ENCODE results near the gene TRIM72.
"Not testable (repeated sequence)": the region's sequence is repeated elsewhere in the genome, so short reads cannot be mapped to it uniquely, and the experiment has no call there.

TRIM72 gene

DNA sequence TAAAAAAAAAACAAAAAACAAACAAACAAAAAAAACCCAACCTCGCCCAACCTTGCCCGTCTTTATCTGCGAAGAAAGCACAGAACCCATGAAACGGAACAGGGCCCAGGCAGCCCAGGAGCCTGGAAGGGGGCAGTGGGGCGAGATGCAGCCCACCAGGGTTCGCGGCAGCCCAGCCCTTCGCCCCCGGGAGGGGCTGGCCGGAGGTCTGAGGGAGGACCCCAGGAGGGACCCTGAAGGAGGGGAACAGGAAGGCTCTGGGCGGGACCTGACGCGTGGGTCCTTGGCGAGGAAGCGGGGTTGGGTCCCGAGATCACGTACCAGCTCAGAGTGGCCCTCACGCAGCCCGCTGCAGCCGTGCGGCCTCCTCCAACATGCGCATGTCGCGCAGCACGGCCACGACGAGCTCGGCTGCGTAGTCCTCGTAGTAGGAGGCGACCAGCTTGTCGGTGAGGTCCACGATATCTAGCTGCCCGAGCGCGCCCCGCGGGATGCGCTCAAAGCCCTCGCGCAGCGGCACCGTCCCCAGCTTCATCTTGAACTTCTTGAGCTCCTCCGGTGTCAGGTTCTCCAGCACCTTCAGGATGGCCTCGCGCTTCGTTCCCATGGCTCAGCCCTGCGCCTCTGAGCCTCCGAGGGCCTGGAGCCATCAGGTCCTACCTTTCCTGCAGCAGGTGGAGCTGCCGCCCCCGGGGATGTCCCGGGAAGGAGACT, 2.7 kb downstream of the TRIM72 start, which contains the start of gene PYDC1:
PYDC1 (minus strand) TSS at position 714 of the 714 bp plus-strand sequence; CDS start at position 607, 107 bp downstream.
- no peak for DNase-seq

DNA sequence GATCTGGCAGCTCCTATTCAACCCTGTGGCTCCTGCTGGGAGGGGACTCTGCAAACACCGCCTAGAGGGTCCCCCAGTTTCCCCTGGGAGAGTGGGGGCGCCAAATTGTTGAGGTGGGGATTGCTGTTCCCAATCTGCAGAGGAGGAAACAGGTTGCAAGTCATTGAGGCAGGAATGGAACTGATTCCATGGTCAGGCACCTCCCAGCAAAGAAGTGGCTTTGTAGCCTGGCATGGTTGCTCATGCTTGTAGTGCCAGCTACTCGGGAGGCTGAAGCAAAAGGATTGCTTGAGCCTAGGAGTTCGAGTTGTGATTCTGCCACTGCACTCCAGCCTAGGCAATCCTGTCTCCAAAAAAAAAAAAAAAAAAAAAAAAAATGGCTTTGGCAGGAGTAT, 3.2 kb downstream of the TRIM72 start:
- no peak for DNase-seq

DNA sequence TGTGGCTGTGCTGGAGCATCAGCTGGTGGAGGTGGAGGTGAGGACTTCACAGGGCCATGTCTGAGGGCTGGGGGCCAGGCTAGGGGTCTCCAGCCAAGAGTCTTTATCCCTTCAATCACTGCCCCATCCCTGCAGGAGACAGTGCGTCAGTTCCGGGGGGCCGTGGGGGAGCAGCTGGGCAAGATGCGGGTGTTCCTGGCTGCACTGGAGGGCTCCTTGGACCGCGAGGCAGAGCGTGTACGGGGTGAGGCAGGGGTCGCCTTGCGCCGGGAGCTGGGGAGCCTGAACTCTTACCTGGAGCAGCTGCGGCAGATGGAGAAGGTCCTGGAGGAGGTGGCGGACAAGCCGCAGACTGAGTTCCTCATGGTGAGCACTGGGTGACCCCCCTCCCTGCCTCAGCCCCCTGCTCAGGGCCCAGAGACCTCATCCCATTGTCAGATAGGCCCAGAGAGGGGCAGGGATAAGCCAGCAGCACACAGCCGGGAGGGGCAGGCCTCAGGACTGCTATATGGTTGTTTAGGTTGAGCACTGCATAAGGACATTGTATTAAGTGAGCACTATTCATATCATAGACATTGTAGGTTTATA, 5.3 kb downstream of the TRIM72 start:
- no peak for DNase-seq

DNA sequence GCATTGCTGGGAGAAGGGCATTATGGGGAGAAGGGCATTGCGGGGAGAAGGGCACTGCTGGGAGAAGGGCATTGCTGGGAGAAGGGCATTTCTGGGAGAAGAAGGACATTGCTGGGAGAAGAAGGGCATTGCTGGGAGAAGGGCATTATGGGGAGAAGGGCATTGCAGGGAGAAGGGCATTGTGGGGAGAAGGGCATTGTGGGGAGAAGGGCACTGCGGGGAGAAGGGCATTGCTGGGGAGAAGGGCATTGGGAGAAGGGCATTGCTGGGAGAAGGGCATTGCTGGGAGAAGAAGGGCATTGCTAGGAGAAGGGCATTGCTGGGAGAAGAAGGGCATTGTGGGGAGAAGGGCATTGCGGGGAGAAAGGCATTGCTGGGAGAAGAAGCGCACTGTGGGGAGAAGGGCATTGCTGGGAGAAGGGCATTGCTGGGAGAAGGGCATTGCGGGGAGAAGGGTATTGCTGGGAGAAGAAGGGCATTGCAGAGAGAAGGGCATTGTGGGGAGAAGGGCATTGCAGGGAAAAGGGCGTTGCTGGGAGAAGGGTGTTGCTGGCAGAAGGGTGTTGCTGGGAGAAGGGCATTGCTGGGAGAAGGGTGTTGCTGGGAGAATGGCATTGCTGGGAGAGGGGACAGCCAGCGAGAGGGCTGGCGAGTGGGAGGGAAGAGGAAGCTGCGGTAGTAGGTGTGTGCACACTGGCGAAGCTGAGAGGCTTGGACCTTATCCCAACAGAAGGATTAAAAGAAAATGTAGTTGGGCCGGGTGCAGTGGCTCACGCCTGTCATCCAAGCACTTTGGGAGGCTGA, 7.6 kb downstream of the TRIM72 start:
- DNase-seq: no peak

DNA sequence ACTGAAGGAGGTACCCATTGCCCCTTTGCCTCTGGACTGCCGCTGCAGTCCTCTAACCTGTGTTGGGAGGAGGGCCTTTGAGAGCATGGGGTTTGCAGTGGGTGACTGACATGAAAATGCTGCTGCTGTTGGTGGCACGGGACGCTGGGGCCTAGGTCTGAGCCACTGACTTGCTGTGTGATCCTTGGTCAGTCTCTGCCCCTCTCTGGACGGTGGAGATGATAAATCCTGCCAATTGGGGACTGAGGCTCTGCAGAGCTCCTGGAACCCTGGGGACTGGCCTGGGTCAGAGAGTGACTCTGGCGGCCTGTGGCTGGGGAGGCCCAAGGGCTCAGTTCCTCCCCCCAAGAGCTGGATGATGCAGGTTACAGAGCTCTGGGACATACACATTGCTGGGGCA, 9.1 kb downstream of the TRIM72 start:
- no peak for DNase-seq

DNA sequence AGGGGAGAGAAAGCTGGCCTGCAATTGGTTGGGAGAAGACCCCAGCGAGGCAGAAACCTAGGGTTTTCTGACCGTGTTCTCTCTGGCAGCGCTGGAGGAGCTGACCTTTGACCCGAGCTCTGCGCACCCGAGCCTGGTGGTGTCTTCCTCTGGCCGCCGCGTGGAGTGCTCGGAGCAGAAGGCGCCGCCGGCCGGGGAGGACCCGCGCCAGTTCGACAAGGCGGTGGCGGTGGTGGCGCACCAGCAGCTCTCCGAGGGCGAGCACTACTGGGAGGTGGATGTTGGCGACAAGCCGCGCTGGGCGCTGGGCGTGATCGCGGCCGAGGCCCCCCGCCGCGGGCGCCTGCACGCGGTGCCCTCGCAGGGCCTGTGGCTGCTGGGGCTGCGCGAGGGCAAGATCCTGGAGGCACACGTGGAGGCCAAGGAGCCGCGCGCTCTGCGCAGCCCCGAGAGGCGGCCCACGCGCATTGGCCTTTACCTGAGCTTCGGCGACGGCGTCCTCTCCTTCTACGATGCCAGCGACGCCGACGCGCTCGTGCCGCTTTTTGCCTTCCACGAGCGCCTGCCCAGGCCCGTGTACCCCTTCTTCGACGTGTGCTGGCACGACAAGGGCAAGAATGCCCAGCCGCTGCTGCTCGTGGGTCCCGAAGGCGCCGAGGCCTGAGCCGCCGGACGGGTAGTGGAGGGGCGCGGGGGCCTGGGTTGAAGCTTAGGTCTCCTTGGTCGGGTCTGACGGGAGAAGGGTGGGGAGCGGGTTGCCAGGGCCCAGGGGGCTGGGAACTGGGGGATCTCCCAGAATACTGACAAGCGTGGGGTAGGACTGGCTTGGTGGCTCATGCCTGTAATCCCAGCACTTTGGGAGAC, 10.4 kb downstream of the TRIM72 start:
- no peak for DNase-seq

DNA sequence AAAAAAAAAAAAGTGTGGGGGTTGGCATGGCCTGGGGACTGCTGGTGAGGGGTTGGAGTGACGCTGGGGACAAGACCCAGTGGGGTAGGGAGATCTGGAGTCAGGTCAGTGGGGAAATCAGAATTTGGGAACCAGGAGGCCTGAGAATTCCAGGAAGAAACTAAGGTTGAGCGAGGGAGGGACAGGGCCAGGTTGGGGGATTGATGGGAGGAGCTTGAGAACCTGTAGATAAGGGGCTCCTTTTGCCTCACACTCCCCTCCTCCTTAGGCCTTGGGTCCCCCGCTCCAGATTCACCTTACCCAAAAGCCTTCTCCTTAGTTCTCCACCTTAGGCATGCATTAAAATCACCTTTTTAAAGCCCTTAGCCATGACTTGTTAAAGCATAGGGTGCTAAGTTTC, 11.3 kb downstream of the TRIM72 start:
- DNase-seq: no peak

DNA sequence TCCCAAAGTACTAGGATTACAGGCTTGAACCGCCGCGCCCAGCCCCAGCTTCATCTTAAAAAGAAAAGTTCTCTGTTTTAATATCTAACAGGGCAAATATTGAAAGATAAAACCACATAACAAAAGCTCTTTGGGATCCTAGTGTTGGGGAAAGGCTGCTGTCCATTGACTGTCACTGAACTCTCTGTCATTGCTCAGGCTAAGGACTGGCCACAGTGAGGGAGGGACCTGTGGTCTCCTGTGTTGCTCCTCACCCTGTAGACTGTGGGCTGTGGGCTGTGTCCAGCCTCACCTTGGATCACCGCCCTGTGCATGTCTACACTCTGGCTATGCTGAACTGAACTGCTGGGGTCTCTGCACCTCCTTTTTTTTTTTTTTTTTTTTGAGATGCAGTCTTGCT, 14.3 kb downstream of the TRIM72 start:
- no peak for DNase-seq

DNA sequence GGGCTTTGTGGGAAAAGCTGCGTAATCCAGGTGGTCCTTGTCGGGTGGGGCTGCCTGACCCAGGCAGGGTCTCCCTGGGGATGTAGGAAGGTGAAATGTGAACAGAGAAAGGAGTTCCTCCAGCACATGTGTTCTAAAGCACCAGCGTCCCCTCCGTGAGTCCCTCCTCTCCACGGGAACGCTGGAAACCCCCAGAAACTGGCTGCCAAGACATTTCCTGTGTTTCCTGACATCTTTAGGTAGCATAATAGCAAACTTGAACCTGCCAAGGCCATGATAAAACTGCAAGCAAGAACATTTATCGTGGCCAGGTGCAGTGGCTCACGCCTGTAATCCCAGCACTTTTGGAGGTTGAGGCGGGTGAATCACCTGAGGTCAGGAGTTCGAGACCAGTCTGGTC, 15.6 kb downstream of the TRIM72 start:
- no peak for DNase-seq

DNA sequence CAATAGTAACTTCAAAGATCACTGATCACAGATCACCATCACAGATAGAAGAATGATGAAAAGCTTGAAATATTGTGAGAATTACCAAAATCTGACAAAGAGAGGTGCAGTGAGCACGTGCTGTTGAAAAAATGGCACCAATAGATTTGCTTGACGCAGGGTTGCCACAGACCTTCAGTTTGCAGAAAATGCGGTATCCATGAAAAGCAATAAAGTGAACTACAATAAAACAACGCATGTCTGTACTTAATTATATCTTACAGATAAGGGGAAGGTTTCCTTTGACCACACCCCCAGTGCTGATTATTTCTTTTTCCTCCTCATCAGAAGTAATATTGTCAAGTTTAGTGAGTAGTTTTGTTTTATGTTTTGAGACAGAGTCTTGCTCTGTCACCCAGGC, 24.1 kb downstream of the TRIM72 start:
- no peak for DNase-seq

DNA sequence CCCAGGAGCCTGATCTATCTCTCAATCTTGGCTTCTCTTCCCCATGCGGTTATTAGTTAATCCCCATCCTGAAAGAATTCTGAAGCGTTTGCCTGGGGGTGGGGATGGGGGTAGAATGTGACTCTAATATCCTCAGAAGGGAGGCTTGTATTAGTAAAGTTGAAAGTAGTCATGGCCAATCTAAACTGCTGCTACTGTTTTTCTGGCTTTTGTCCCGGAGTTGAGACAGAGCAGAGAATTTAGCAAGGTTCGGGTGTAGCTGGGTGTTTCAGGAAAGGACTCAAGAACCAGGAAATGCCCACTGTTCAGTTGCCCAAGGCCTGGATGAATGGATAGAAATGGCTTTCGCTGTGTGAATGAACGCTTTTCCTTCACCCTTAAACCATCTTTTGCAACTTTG, 28.3 kb downstream of the TRIM72 start:
- DNase-seq: no peak

DNA sequence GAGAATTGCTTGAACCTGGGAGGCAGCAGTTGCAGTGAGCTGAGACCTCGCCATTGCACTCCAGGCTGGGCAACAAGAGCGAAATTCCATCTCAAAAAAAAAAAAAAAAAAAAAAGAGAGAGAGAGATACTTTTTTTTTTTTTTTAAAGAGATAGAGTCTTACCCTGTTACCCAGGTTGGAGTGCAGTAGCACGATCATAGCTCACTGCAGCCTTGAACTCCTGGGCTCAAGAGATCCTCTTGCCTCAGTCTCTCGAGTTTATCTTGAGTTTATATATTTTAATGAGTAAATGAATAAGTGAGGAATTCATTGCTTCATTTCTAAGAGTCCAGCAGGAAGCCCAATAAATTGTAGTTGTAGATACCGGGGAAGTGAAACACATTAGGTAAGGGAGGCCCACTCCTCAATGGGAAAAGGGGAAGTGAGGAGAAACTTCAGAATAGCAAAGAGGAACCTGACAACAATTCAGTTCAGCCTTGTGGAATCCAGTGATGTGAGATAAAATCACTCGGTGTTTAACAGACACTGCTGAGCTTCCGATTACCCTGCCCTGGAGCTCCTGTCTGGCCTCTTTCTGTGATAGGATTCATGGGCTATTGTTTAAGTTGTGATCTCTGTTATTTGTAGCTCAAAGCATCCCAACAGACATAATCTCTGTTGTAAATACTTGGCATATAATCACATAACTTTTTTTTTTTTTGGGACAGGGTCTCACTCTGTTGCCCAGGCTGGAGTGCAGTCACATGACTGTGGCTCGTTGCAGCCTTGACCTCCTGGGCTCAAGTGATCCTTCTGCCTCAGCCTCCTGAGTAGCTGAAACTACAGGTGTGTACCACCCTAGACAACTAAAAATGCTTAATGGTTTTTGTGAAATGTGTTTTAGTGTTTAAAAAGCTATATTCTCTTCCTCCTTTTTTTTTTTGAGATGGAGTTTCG, 30.1 kb downstream of the TRIM72 start:
- DNase-seq: no peak

DNA sequence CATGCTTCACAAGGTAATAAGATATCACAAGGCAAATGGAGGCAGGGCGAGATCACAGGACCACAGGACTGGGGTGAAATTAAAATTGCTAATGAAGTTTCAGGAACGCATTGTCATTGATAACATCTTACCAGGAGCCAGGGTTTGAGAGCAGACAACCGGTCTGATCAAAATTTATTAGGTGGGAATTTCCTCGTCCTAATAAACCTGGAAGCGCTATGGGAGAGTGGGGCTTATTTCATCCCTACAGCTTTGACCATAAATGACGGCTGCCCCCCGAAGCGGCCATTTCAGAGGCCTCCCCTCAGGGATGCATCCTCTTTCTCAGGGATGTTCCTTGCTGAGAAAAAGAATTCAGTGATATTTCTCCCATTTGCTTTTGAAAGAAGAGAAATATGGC, 31.7 kb downstream of the TRIM72 start:
- DNase-seq: not testable (repeated sequence)

DNA sequence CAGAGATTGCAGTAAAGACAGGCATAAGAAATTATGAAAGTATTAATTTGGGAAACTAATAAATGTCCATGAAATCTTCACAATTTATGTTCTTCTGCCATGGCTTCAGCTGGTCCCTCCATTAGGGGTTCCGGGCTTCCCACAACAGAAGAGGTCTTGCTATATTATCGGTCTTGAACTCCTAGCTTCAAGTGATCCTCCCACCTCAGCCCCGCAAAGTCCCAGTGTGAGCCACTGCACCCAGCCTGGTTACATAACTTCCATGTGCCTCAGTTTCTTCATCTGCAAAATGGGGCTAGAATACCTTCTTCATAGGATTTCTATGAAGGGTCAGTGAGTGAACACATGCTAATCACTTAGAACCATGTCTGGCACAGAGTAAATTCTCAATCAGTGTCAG, 32.4 kb downstream of the TRIM72 start:
- DNase-seq: no peak

DNA sequence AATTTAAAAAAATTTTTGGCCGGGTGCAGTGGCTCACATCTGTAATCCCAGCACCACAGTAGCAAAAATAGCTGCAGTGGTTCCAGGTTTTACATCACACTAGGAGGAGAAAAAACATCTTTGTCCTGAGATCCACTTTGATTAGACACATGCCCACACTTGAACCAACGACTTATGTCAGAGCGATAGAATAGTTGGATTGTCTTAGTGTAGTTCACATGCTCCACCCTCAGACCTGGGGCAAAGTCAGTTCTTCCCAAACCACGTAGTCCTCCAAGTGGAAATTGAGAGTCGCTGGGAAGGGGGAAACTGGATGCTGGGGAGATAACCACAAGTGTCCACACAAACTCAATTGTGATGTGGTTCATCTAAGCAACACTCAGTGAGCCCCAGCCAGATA, 34.4 kb downstream of the TRIM72 start:
- DNase-seq: no peak

DNA sequence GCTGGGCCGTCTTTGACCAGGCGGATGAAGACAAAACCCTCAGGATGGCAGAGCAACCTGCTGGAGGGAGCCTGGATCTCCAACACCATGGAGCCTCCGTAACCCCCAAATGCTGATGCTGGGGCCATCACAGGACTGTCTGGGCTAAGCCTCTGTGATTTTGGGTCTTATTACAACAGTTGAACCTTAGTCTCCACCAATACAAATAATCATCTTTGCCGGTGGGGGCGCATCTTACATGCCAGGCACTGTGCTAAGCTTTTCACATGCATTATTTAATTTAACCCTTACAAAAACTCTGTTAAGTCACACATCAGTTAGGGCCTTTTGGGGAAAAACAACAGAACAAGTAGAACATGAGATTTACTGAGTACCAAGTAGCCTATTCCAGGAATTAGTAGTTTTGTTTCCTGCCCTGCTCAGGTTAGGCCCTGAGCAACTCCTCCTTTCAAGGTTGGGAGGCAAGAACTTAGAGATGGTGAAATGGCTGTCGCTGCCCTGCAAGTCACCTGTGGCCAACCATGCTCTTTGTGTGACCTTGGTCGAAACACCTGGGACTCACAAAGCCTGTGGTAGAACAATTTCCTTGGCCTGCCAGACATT, 37.0 kb downstream of the TRIM72 start:
- no peak for DNase-seq

DNA sequence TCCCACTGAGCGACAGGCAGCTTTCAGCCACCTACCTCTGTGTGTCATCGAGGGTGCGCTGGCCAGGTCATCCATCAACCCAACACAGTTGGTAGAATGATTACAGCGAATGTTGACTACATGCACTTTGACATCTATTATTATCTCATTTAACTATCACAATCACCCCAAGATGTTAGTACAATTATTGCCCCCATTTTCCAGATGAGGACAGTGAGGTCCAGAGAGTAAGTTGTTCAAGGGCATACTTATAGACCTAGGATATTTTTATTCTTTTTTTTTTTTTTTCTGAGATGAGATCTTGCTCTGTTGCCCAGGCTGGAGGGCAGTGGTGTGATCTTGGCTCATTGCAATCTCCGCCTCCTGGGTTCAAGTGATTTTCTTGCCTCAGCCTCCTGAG, 37.5 kb downstream of the TRIM72 start:
- DNase-seq: no peak

DNA sequence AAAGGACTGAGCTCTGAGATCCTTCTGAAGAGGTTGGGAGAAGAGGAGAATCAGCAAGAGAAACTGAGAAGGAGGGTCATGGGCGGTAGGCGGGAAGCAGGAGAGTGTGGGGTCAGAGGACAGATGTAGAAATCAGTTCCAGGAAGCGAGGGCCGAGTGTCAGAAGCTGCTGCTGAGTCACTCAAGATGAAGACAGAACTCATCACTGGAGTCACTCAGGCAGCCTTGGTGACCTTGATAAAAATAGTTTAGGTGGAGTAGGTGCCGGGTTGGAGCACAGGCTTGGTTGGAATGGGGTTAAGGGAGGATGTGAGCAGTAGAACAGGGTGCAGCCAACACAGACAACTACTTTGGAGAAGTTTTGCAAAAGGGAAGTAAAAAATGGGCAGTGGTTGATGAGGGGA, 39.7 kb downstream of the TRIM72 start:
- DNase-seq: no peak

DNA sequence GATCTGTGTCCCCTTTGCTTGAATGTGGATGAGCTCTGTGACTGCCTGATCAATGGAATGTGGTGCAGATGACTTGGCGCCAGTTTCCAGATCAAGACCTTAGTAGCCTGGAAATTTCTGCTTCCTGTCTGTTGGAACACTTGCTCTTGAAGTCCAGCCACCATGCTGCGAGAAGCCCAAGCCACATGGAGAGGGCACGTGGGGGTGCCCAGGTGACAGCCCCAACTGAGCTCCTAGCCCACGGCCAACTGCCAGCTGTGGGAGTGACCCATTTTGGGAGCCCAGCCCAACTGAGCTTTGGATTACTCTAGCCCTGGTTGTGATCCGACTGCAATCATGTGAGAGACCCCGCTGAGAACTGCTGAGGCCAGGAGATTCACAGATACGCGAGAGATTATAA, 42.5 kb downstream of the TRIM72 start:
- DNase-seq: no peak

DNA sequence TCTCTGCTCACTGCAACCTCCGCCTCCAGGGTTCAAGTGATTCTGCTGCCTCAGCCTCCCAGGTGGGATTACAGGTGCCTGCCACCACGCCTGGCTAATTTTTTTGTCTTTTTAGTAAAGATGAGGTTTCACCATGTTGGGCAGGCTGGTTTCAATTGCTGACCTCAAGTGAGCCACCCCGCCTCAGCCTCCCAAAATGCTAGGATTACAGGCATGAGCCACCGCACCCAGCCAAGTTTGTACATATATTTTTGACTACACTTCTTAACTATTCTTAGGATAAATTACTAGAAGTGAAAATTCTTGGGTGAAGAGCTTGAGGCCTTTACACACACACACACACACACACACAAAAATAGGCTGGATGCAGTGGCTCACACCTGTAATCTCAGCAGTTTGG, 44.4 kb downstream of the TRIM72 start:
- DNase-seq: no peak

DNA sequence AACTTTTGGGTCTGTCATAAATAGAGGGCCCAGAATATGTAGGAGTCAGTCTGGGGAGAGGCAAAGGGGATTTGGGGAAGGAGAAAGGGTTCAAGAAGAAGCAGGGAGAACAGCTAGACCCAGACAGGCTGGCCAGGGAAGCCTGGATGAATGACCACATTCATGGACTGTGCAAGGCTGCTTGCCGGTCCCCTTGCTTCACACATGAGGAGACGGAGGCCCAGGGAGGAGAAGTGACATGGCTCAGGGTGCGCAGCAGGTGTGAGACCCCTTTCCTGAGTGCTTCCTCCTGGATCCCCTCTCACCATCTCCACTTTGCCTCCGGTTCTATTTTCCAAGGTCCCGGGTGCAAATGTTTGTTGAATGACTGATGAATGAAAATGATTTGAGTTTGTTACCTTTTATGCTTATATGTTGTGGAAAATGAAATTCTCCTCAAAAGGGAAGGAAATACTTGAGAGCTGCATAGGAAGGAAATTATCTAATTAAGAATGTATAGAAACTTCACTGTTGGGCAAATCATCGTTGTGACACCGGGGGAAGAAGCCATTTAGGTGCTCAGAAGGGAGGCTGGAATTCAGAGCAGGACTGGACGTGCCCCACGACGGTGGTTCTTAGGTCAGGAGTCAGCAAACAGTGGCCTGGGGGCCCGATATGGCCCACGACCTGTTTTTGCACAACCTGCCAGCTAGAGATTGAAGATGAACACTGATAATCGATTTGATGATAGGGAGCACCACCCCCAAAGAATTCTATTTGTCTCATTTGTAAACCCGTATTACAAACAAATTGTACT, 46.4 kb downstream of the TRIM72 start:
- no peak for DNase-seq

Data from 8988T (cell line).